Glutamatergic neuron (in vitro differentiated cells): ENCODE measurements around the gene EGFL6. TPM values are rescaled to one million over a fixed set of nuclear protein-coding genes. Genes with fewer than 3 reads are reported as not detected.

Experiments used
- DNase-seq: peaks from one replicate; pipeline ENCODE4 v3.0.0; 2022
- H3K27ac Mint-ChIP-seq: one replicate; pipeline ENCODE4 v1.8.0; 2020; ENCODE audit warnings: mild to moderate bottlenecking, mixed read lengths, inconsistent platforms; ENCODE audit not compliant: unreplicated experiment
- H3K27me3 Mint-ChIP-seq: one replicate; pipeline ENCODE4 v1.8.0; 2020; ENCODE audit warnings: mild to moderate bottlenecking, moderate library complexity, mixed read lengths, inconsistent platforms; ENCODE audit not compliant: unreplicated experiment
- H3K36me3 Mint-ChIP-seq: one replicate; pipeline ENCODE4 v1.8.0; 2020; ENCODE audit warnings: mild to moderate bottlenecking, mixed read lengths, inconsistent platforms; ENCODE audit not compliant: unreplicated experiment
- H3K4me1 Mint-ChIP-seq: one replicate; pipeline ENCODE4 v1.8.0; 2020; ENCODE audit warnings: mild to moderate bottlenecking, low read depth, mixed read lengths, inconsistent platforms; ENCODE audit not compliant: unreplicated experiment
- H3K4me3 Mint-ChIP-seq: one replicate; pipeline ENCODE4 v1.8.0; 2020; ENCODE audit warnings: mild to moderate bottlenecking, mixed read lengths, inconsistent platforms; ENCODE audit not compliant: unreplicated experiment
- H3K9me3 Mint-ChIP-seq: one replicate; pipeline ENCODE4 v1.8.0; 2020; ENCODE audit warnings: mild to moderate bottlenecking, moderate library complexity, mixed read lengths, inconsistent platforms; ENCODE audit not compliant: unreplicated experiment
- CTCF ChIP-seq: fragments of 200-600 bp; sonication (generic); IDR thresholded peaks from one replicate; pipeline ENCODE4 v1.5.0; 2021; ENCODE audit not compliant: partially characterized antibody, unreplicated experiment
- total RNA-seq: library from RNA; stranded (reverse); fragmentation: NEBNext Ultra II Directional; extraction: Animal tissue kit (Norgen Biotek cat#: 25700); gene quantifications from one replicate; pipeline ENCODE4 v1.2.1, GENCODE V29; 2021; ENCODE audit not compliant: unreplicated experiment

Gene EGFL6
- total RNA-seq, 1 donor from 2014 or later: not detected

GRCh38 chrX:13547671-13548070, 21.7 kb upstream of the EGFL6 start:
- Mint-ChIP-seq H3K27me3 (peaks cover 1% of the 10 kb centered on the region), H3K9me3 (no peaks in the 10 kb centered on the region), H3K27ac (no peak overlapping the region), H3K4me3 (no peak overlapping the region), H3K36me3 (no peaks in the 10 kb centered on the region), H3K4me1 (no peaks in the 10 kb centered on the region)
- TF ChIP-seq CTCF: no peak
- no peak for DNase-seq

GRCh38 chrX:13550346-13550745, 19.1 kb upstream of the EGFL6 start:
- Mint-ChIP-seq H3K27ac (no peak overlapping the region), H3K27me3 (peaks cover 1% of the 10 kb centered on the region), H3K4me1 (no peaks in the 10 kb centered on the region), H3K4me3 (no peak overlapping the region), H3K9me3 (no peaks in the 10 kb centered on the region), H3K36me3 (no peaks in the 10 kb centered on the region)
- TF ChIP-seq CTCF: no peak
- DNase-seq: no peak

- no peaks in the 10 kb centered on the region for H3K4me1 Mint-ChIP-seq
These were observed 17.8 kb upstream of the EGFL6 start for GRCh38 chrX:13551610-13552009.

GRCh38 chrX:13552892-13553291, 16.5 kb upstream of the EGFL6 start:
- H3K27me3 Mint-ChIP-seq: peaks cover 1% of the 10 kb centered on the region
- H3K4me1 Mint-ChIP-seq: no peaks in the 10 kb centered on the region
- H3K4me3 Mint-ChIP-seq: no peak overlapping the region
- no peaks in the 10 kb centered on the region for H3K9me3 Mint-ChIP-seq
- DNase-seq: no peak
- H3K27ac Mint-ChIP-seq: no peak overlapping the region
- TF ChIP-seq CTCF: no peak
- no peaks in the 10 kb centered on the region for H3K36me3 Mint-ChIP-seq

More at GRCh38 chrX:13551610-13552009, 17.8 kb upstream of the EGFL6 start:
- H3K4me3 Mint-ChIP-seq: no peak overlapping the region
- no peak for TF ChIP-seq CTCF
- no peaks in the 10 kb centered on the region for H3K9me3 Mint-ChIP-seq
- no peak for DNase-seq
- H3K27ac Mint-ChIP-seq: no peak overlapping the region
- H3K27me3 Mint-ChIP-seq: peaks cover 1% of the 10 kb centered on the region
- no peaks in the 10 kb centered on the region for H3K36me3 Mint-ChIP-seq

- Mint-ChIP-seq H3K36me3 (no peaks in the 10 kb centered on the region), H3K9me3 (peaks cover 2% of the 10 kb centered on the region)
These were observed 3.9 kb upstream of the EGFL6 start for GRCh38 chrX:13565511-13565910.

More at GRCh38 chrX:13565511-13565910, 3.9 kb upstream of the EGFL6 start:
- Mint-ChIP-seq H3K4me1 (no peaks in the 10 kb centered on the region), H3K27me3 (peaks cover 7% of the 10 kb centered on the region), H3K27ac (no peak overlapping the region), H3K4me3 (no peak overlapping the region)
- DNase-seq: no peak
- no peak for TF ChIP-seq CTCF
